OCI-LY1 (cell line): ENCODE measurements around the gene ROR2.

Source experiments
- EZH2 ChIP-seq: fragments of 200-600 bp; sonication (generic), shearing (Covaris generic); IDR thresholded peaks from 2 replicates; pipeline ENCODE4 v1.8.0; 2017; ENCODE audit warnings: borderline replicate concordance, mixed run types, mild to moderate bottlenecking, antibody characterized with exemption, low read length, moderate library complexity, mixed read lengths
- TF ChIP-seq, protein P1 (sequence below): fragments of 200-600 bp; sonication (generic), shearing (Covaris generic); IDR thresholded peaks from 2 replicates; pipeline ENCODE4 v1.5.1; 2017; ENCODE audit warnings: mild to moderate bottlenecking, antibody characterized with exemption, low read length, moderate library complexity, mixed read lengths

DNA sequence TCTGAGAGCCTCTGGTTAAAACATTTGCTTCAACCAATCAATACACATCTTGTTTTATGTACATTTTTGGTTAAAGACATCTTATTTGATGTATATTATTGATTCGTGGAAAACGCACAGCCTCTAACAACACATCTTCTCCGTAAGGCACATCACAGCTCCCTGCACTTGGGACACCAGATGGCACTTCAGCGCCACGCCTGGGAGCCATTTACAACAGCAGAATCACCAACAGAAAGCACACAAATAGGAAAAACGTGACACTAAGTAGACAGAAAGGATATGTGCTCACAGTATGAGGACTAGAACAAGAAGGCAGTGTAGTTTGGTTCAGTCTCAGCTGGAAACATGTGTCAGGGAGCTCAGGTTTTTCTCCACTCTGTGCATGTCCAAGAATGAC lies 199.7 kb downstream of the ROR2 start:
- TF ChIP-seq, protein P1, sequence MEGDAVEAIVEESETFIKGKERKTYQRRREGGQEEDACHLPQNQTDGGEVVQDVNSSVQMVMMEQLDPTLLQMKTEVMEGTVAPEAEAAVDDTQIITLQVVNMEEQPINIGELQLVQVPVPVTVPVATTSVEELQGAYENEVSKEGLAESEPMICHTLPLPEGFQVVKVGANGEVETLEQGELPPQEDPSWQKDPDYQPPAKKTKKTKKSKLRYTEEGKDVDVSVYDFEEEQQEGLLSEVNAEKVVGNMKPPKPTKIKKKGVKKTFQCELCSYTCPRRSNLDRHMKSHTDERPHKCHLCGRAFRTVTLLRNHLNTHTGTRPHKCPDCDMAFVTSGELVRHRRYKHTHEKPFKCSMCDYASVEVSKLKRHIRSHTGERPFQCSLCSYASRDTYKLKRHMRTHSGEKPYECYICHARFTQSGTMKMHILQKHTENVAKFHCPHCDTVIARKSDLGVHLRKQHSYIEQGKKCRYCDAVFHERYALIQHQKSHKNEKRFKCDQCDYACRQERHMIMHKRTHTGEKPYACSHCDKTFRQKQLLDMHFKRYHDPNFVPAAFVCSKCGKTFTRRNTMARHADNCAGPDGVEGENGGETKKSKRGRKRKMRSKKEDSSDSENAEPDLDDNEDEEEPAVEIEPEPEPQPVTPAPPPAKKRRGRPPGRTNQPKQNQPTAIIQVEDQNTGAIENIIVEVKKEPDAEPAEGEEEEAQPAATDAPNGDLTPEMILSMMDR: no peak
- TF ChIP-seq EZH2: no peak
